GM23338 (cell line): Measurements from ENCODE around the gene MYCBP2.

Source experiments
- EZH2 ChIP-seq: fragments of 200-600 bp; sonication (generic); IDR thresholded peaks from one replicate; pipeline ENCODE4 v1.8.0; 2017; ENCODE audit warnings: antibody characterized with exemption, mild to moderate bottlenecking, low read depth; ENCODE audit not compliant: unreplicated experiment
- TF ChIP-seq, protein P1 (sequence below), 2 experiments: fragments of 200-600 bp in 1 of 2; sonication (generic) in 1 of 2; conservative IDR thresholded peaks; 2 replicates each; pipeline versions ENCODE4 v1.5.1 to v1.6.1; 2016 to 2017; ENCODE audit warnings: antibody characterized with exemption in 2 of 2, low read depth in 2 of 2, mild to moderate bottlenecking in 2 of 2, moderate library complexity in 1 of 2

DNA sequence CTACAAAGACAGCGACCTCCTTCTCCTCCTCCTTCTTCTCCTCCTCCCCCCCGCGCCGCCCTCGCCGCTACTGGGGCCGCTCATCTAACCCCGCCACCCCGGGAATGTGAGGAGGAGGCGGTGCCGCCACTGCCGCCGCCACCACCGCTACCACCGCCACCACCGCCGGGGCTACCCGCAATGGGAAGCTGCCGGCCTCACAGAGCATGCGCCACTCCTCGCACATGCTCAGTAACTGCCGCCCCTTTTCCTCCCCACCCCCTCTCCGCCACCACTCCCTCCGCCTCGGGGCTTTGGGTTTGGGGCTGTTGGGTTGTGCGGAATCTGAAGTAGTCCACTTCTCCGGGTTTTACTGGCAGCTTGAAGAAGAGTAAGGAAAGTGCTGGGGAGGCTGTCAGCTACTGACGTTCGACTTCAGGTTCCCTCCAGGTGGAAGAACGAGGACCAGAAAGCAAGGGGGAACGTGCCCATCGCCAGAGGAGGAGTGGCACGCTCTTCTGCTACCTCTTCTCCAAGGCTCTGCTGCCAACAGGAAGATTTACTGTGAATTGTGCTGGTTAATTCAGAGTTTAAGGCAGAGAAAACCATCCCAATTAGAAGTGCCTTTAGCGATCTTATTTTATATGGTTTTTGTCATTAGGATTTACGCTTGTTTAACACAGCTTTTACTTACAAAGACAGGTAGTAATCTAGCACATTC lies at the start of gene MYCBP2:
- TF ChIP-seq, protein P1, sequence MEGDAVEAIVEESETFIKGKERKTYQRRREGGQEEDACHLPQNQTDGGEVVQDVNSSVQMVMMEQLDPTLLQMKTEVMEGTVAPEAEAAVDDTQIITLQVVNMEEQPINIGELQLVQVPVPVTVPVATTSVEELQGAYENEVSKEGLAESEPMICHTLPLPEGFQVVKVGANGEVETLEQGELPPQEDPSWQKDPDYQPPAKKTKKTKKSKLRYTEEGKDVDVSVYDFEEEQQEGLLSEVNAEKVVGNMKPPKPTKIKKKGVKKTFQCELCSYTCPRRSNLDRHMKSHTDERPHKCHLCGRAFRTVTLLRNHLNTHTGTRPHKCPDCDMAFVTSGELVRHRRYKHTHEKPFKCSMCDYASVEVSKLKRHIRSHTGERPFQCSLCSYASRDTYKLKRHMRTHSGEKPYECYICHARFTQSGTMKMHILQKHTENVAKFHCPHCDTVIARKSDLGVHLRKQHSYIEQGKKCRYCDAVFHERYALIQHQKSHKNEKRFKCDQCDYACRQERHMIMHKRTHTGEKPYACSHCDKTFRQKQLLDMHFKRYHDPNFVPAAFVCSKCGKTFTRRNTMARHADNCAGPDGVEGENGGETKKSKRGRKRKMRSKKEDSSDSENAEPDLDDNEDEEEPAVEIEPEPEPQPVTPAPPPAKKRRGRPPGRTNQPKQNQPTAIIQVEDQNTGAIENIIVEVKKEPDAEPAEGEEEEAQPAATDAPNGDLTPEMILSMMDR (conservative IDR thresholded peaks at IDR 0.05; ENCODE audit: low read depth in 2 of 2): no peak
- no peak for TF ChIP-seq EZH2
